ENCODE data around the gene DDC.

The DDC gene

DNA sequence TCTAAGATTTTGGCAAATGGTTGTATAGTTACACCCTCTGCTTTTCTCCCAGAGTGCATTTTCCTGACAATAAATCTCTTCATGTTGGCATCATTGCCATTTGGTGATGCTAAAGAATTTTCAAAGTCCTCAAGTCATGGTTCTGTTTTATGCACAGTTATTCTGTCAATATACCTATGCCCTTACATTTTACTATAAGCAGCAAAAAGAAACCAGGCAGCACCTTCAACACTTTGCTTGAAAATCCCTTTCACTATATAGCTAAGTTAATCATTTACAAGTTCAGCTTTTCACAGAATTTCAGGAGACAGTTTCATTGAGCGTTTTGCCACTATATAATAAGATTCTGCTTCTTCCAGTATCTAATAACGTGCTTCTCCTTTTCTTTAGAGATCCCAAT lies 137.7 kb downstream of the DDC start:
- no peak for DNase-seq (ENCODE audit: low read depth)
- TF ChIP-seq, protein P1, sequence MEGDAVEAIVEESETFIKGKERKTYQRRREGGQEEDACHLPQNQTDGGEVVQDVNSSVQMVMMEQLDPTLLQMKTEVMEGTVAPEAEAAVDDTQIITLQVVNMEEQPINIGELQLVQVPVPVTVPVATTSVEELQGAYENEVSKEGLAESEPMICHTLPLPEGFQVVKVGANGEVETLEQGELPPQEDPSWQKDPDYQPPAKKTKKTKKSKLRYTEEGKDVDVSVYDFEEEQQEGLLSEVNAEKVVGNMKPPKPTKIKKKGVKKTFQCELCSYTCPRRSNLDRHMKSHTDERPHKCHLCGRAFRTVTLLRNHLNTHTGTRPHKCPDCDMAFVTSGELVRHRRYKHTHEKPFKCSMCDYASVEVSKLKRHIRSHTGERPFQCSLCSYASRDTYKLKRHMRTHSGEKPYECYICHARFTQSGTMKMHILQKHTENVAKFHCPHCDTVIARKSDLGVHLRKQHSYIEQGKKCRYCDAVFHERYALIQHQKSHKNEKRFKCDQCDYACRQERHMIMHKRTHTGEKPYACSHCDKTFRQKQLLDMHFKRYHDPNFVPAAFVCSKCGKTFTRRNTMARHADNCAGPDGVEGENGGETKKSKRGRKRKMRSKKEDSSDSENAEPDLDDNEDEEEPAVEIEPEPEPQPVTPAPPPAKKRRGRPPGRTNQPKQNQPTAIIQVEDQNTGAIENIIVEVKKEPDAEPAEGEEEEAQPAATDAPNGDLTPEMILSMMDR (IDR thresholded peaks at IDR 0.05; ENCODE audit: insufficient read depth, low read depth, low read length, missing control alignments) = no peak
- no peak overlapping the region for H3K4me3 ChIP-seq (ENCODE audit: low read depth, low read length)

GRCh38 chr7:50426280-50427045 lies 138.7 kb downstream of the DDC start:
- DNase-seq (ENCODE audit: low read depth) = no peak
- TF ChIP-seq, protein P1 (IDR thresholded peaks at IDR 0.05; ENCODE audit: insufficient read depth, low read depth, low read length, missing control alignments) = no peak
- H3K4me3 ChIP-seq (ENCODE audit: low read depth, low read length) = no peak overlapping the region

GRCh38 chr7:50425318-50425717 lies 139.9 kb downstream of the DDC start:
- H3K4me3 ChIP-seq (ENCODE audit: low read depth, low read length) = no peak overlapping the region
- TF ChIP-seq, protein P1 (IDR thresholded peaks at IDR 0.05; ENCODE audit: insufficient read depth, low read depth, low read length, missing control alignments) = no peak
- no peak for DNase-seq (ENCODE audit: low read depth)

DNA sequence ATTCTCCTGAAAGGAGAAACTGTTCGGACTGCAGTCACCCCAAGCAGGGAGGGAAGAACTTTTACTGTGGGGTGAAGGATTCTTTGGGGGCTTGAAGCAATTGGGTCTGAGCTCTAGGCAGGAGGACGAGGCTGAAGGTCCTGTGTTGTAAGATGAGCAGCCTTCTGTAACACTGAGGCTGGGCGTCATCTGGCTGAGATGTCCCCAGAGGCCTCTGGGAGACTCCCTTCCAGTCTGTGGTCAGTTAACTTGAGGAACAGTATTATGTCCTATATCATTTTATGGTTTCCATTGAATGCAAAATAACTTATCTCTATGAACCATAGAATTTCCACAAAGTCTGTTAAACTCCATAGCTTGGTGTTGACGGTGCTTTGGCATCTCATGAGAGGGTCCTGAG lies 141.3 kb downstream of the DDC start:
- DNase-seq (ENCODE audit: low read depth) = no peak
- TF ChIP-seq, protein P1 (IDR thresholded peaks at IDR 0.05; ENCODE audit: insufficient read depth, low read depth, low read length, missing control alignments) = no peak
- H3K4me3 ChIP-seq (ENCODE audit: low read depth, low read length) = no peak overlapping the region

DNA sequence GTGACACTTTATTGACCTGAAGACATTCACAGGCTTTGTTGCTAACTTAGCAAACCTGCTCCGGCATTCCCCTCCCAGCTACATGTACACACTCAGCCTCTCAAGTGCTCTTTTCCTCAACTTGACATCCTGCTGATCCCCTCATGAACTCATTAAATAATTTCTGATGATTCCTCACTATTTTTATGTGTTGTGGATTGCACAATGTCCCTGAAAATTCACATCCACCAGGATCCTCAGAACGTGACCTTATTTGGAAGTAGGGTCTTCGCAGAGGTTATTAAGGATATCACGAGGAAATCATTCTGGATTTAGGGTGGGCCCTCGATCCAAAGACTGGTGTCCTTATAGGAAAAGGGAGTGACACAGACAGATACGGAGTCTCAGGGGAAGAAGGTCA lies 142.3 kb downstream of the DDC start:
- no peak for DNase-seq (ENCODE audit: low read depth)
- no peak overlapping the region for H3K4me3 ChIP-seq (ENCODE audit: low read depth, low read length)
- TF ChIP-seq, protein P1 (IDR thresholded peaks at IDR 0.05; ENCODE audit: insufficient read depth, low read depth, low read length, missing control alignments) = no peak

DNA sequence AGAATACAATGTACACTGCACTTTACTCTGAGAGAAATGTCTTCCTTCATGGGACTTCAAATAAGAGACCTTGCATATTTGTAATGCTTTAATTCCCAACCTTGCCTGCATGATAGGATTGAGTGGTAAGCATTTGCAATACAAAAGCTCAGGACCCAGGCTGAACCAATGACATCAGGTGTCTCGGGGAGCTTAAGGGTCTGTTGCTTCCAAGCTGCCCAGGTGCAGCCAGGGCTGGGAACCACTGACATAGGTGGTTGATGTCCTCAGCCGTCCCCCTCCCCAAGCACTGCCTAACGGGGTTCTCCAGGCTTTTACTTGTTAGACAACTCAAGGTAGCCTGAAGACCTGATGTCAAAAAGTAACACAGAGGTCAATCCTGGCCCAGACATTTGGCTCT lies 144.2 kb downstream of the DDC start:
- DNase-seq (ENCODE audit: low read depth) = no peak
- TF ChIP-seq, protein P1 (IDR thresholded peaks at IDR 0.05; ENCODE audit: insufficient read depth, low read depth, low read length, missing control alignments) = no peak
- H3K4me3 ChIP-seq (ENCODE audit: low read depth, low read length) = no peak overlapping the region

Measured in GM12865 (cell line).